NCI-H1417 treated with DMSO at 0.1 percent for 48 hours (cell line): Measurements from ENCODE around the gene CDX1.

ENCODE experiments used
- DNase-seq: peaks from one replicate; lab custom pipeline; 2025; lab: John Stamatoyannopoulos, UW

Gene CDX1

GRCh38 chr5:150166650-150167511, at the start of gene CDX1:
TSS of gene CDX1 (plus strand) at chr5:150166778. CDS start at chr5:150166877, 99 bp downstream.
- DNase-seq = no peak

GRCh38 chr5:150117945-150118560, 48.5 kb upstream of the CDX1 start:
- no peak for DNase-seq

- no peak for DNase-seq
Observed at GRCh38 chr5:150118561-150119229, 47.9 kb upstream of the CDX1 start.

- no peak for DNase-seq
Observed at GRCh38 chr5:150119421-150120061, 47.0 kb upstream of the CDX1 start.

- no peak for DNase-seq
Observed at GRCh38 chr5:150120062-150120441, 46.5 kb upstream of the CDX1 start.

GRCh38 chr5:150120617-150121447, 45.7 kb upstream of the CDX1 start:
- DNase-seq = no peak

- no peak for DNase-seq
Observed at GRCh38 chr5:150121448-150122157, 45.0 kb upstream of the CDX1 start.

- no peak for DNase-seq
Observed at GRCh38 chr5:150122158-150122510, 44.4 kb upstream of the CDX1 start.

GRCh38 chr5:150122536-150123481, 43.8 kb upstream of the CDX1 start:
- no peak for DNase-seq

- no peak for DNase-seq
Observed at GRCh38 chr5:150123542-150123941, 43.0 kb upstream of the CDX1 start.

GRCh38 chr5:150124111-150124557, 42.4 kb upstream of the CDX1 start:
- no peak for DNase-seq

- DNase-seq = no peak
Observed at GRCh38 chr5:150124596-150124995, 42.0 kb upstream of the CDX1 start.

GRCh38 chr5:150125334-150125733, 41.2 kb upstream of the CDX1 start:
- DNase-seq = no peak

GRCh38 chr5:150126199-150126920, 40.2 kb upstream of the CDX1 start:
- DNase-seq = no peak

- no peak for DNase-seq
Observed at GRCh38 chr5:150126921-150127265, 39.7 kb upstream of the CDX1 start.

- no peak for DNase-seq
Observed at GRCh38 chr5:150129454-150129812, 37.1 kb upstream of the CDX1 start.

GRCh38 chr5:150129813-150130492, 36.6 kb upstream of the CDX1 start:
- DNase-seq = no peak

- DNase-seq = no peak
Observed at GRCh38 chr5:150130493-150130922, 36.1 kb upstream of the CDX1 start.

- DNase-seq = no peak
Observed at GRCh38 chr5:150131461-150131860, 35.1 kb upstream of the CDX1 start.
